Activated CD4-positive, CD25-positive, alpha-beta regulatory T cell (primary cell): ENCODE results near the gene SLC9A9.
"Not testable (repeated sequence)": the region's sequence is repeated elsewhere in the genome, so short reads cannot be mapped to it uniquely, and the experiment has no call there.

ENCODE experiments used
- DNase-seq, 4 experiments: peaks; one replicate each; lab custom pipeline; 2025; lab: John Stamatoyannopoulos, UW

Gene SLC9A9

DNA sequence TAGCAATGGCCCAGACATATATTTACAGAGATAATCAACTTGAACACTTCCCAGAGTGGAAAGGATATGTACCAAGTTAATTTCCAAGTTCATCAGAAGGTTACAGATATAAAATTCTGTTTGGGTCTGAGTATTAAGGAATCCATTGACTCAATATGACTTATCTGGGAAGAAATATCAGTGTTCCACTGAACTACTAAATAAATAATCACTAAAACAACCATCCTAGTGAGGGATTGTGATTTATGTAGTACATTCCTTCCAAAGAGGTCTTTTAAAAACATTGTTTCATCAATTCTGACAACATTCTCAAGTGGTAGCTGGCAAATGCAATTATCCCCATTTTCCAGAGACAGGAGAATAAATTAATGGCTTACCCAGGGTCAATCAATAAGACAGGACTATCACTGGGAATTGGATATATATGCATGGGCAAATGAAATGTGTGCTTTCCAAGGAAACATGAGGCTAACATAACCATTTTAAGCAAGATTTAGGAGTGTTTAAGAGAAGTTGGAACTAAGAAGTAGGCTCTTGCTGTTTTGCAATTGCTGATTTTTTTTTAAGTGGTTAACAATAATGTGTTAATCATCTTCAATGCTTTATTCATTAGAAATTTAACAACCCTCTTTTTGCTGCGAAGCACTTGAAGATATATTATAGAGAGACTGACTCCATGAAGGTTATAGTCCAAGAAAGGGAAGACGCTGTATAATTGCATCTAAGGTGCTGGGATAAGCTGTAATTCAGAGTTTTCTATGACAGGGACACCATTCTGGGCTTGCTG lies 37.9 kb downstream of the SLC9A9 start:
- DNase-seq = no peak

DNA sequence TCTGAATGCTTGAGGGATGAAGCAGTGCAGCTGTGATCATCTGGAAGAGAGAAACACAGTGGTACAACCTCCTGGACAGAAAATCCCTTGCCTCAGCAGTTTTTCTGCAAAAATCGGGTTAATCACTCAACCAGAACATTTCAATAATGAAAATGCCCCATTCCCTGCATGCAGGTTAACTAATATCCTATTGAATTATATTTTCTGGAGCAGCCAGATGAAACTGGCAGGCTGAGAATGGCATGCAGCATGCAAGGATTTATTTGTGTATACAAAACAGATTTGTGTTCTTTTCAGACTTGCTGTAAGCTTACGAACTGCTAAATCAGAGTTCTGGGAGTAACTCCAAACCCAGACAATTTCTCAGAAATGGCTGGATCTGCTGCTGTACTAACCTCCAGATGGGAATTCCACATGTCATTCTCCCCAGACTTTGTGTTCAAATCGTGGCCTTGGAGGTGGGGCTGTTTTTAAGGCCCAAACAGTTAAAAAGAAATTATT lies 39.1 kb downstream of the SLC9A9 start:
- DNase-seq = no peak

DNA sequence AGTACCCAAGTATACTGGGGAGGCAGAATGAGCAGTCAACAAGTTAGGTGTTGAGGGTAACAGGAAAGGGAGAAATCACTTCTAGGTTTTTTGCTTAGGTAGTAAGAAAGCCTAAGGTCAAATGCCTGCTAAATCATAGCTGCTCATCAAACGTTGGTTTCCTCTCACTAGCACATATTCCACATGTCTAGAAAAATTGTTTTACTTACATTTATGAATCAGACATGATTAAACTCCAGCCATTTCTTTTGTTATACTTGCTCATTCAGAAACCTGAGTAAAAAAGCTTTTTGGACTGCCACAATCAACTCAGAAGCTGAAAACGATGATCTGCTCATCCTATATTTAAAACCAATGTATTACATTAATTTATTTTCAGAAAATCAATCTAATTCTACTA lies 40.2 kb downstream of the SLC9A9 start:
- DNase-seq = no peak

DNA sequence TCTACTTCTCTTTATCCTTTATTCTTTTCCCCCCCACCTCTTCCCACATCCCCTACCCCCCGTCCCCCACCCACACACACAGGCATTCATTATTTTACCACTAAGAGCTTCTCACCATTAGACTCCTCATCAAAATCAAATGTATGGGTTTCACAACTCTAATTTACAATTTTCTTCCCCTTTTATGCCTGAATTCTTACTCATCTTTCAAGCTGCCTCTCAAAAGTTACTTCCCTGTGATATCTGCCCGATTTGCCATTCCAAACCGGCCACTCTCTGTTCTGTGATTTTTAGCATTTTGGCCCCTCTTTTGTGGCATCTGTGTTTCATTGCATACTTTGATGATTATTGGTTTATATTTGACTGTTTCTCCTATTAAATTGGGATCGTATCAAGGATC lies 42.2 kb downstream of the SLC9A9 start:
- no peak for DNase-seq

DNA sequence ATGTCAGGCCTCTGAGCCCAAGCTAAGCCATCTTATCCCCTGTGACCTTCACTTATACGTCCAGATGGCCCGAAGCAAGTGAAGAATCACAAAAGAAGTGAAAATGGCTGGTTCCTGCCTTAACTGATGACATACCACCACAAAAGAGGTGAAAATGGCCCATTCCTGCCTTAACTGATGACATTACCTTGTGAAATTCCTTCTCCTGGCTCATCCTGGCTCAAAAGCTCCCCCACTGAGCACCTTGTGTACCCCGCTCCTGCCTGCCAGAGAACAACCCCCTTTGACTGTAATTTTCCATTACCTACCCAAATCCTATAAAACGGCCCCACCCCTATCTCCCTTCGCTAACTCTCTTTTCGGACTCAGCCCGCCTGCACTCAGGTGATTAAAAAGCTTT lies 42.8 kb downstream of the SLC9A9 start:
- not testable (repeated sequence) for DNase-seq

DNA sequence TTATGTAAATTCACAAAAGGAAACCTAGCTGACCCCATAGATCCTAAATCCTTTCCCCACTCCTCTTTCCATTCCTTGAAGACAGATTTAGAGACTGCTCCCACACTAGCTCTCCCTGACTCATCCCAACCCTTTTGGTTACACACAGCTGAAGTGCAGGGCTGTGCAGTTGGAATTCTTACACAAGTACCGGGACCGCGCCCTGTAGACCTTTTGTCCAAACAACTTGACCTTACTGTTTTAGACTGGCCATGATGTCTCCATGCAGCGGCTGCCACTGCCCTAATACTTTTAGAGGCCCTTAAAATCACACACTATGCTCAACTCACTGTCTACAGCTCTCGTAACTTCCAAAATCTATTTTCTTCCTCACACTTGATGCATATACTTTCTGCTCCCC lies 47.2 kb downstream of the SLC9A9 start:
- not testable (repeated sequence) for DNase-seq

DNA sequence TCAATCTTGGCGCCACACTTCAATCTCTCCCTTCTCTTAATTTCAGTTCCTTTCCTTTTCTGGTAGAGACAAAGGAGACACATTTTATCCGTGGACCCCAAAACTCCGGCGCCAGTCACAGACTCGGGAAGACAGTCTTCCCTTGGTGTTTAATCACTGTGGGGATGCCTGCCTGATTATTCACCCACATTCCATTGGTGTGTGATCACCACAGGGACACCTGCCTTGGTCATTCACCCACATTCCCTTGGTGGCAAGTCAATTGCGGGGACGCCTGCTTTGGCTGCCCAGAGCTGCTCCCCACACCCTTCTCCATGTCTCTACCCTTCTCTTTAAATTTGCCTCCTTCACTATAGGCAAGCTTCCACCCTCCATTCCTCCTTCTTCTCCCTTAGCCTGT lies 50.1 kb downstream of the SLC9A9 start:
- DNase-seq = not testable (repeated sequence)

DNA sequence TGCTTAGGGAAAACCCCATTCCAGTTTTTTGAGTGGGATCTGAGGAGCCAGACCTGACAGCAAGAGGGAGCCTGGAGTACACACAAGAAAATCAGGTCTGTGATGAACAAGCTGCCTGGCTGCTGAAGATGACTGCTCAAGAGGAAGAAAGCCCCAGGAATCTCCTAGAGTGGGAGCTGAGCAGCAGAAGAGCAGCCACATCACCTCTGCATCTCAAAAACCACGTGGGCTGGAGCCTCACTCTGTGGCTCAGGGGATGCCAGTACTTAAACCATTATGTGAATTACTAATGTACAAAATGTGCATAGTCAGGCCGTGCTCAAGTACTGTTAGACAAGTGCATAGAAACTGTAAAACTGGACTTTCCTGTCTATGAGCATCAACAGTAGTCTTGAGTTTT lies 52.4 kb downstream of the SLC9A9 start:
- DNase-seq = no peak

DNA sequence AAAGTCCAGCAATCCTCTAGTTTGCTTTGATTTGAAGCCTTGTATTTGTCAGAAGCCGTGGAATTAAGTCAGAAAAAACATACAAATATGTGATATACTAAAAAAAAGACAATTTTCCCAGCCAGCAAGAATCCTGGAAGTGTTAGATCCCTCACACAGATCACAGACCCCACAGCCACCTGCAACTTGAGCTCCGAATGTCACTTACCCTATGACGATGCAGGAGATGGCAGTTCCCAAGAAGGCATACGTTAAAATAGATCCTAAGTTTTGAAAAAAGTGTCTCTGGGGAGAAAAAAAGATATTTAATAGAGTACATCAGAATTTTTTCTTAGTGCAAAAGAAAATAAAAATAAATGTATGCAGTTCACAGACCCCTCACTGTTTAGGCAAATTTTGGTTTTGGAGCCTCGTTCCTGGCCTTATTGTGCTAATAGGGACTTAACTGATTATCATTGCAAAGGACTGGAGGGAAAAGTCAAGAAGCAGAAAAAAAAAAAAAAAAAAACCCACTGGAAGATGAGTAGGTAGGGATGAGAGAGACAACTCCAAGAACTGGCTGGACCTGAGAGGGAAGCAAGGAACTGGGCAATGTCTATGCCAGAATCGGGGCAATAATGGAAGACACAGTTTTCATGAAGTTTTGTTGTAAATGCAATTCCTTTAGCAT lies 53.3 kb downstream of the SLC9A9 start:
- DNase-seq = no peak

DNA sequence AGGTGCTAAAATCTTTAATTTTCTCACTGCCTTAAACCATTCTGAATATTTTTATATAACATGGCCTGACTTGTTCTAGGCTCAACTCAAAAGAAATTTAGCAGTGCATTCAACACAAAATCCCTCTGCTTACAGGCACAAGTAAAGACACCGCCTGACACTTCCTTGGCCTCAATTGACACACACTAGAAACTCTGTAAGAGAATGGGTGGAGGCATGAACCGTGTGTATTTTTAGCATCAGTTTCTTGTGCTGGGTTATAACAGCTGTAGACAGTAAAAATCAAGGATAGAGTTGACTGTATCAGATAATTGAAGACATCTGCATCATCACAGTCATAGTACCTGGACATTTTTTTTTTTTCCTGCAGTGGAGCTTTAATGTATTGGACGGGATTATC lies 54.3 kb downstream of the SLC9A9 start:
- DNase-seq = no peak

DNA sequence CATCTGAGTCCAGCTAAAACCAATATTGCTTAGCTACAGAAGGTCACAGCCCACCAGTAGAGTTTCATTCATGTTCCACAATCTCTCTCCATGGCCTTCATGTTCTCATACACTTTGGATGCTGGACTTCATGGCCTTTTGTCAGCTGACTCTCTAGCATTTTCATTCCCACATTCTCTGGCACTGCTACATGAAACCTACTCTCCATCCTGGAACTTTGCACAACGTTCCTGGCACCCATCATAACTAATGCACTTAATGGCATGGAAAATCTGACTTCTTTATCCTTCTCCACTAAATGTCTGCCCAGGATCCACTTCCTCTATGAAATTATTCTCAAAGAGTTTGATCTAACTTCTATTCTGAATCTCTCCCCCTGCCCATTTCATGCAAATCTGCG lies 56.9 kb downstream of the SLC9A9 start:
- no peak for DNase-seq

DNA sequence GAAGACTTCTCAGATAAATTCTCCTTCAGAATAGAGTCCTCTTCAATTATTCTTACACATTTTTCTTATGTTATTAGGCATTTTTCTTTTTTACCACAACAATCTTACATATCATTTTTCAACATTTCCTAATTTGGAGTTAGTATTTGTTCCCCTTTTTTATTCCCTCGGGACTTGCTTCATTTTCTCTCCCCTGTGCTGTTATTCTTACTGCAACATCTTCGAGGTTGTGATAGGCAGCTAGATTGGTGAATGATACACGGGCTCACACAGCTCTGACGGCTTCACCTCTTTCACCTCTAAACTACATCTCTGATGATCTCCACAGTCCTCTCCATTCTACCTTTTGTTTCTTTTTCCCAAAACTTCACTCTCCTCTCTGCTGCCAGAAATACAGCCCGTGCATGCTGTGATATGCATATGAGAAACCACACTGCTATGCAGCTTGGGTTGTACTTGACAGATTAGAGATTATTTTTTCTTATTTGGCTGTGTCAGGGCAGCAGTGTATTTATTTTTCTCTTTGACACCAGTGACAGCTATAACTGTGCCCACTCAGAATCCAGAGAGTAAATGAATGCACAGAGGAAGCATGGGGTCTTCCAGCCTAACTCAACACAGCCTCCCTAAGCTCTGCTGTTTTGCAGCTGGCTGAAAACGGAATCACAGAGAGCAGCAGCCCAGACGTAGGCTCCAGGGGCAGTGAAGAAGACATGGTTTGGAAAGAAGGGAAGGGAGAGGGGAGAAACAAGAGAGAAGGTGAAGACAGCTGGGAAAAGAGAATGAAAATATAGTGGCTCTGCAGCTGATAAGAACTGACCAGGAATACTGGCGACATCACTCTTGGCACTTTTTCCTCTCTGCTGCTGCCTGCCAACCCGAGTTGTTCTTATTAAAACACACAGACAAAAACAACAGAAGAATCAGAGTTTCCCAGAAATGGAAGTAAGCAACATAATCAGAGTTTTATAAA lies 61.8 kb downstream of the SLC9A9 start:
- DNase-seq = no peak

DNA sequence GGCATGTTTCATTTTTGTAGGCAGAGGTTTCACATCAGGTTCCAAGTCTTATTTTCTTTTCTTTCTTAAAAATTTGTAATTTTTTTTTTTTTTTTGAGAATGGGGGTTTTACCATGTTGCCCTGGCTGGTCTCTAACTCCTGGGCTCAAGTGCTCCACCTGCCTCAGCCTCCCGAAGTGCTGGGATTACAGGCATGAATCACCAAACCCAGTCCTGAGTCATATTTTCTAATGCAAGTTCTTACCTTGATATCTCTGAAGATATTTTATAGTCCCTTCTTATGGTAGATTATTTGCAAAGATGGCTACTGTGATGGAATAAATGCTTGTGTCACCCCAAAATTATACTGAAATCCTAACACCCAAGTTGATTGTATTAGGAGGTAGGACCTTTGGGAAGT lies 63.8 kb downstream of the SLC9A9 start:
- DNase-seq = no peak

DNA sequence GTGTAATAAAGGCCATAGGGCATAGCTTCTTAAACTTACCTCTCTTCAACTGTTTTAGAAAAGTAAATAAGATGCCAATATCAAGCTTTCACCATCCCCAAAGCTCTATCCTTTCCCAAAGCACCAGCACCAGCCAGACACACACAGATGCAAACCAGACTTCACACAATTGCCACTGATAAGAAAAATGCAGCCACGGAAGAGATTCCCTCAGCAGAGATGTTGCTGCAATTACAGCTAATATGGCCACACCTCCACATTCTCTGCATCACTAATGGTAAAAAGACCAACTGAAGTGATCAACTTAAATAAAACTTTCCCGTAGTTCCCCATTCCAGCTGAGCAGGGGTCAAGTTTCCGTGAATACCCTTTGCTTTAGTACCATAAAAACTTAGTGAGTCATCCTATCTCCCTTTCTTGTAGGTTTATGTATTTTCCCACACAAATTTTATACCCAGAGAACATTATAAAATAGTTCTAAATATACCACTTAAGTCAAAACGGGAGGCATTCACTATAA lies 64.4 kb downstream of the SLC9A9 start:
- DNase-seq = no peak

DNA sequence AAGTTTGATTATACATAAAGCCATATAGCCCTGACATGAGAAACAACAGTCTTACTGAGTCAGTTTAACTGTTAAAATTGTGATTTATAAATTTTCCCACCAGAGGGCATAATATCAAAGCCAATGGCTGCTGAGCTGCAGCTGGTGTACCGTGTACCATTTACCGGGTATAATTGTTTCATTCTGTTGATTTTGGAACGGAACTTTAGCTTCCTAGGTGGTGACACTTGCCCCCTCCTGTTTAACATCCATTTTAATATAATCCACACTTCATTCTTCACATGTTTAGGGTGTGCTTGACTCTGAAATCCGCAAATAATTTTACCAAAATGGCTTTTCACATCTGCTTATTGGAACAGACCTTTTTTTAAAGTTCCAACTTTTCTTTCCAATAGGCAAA lies 72.8 kb downstream of the SLC9A9 start:
- DNase-seq = no peak

DNA sequence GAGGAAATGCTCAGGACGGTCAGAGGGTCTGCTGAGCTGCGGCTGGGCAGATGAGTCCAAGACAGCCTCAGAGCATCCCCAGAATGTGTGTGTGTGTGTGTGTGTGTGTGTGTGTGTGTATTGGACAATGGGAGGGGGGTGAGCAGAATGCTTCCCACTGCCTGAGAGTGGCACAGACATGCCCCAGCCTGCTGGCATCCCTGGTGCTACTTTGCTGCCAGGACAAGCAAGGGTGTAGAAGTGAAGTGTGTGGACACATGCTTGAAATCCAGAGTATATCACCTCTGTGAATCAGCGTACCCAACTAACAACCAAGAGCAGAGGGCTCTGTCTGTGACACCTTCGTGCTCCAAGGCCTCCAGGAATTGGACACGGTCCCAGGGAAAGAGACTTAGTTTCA lies 76.3 kb downstream of the SLC9A9 start:
- DNase-seq = no peak

DNA sequence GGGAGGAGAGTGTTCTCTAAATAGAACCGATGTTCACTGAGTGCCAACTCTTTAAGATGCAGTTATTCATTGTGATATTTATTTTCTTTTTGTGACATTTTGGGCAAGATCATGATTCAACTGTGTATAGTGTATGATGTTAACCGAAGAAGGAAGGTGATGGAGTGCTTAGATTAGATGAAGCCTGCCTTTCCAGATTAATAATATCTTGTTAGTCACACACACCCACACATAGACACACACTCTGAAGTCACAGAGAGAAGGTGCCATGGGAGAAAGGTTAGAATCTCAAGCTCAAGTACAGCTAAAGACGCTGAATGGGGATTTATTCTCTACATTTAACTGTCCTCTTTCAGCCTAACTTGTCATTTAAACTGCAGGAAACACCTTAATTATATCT lies 77.0 kb downstream of the SLC9A9 start:
- DNase-seq = no peak

DNA sequence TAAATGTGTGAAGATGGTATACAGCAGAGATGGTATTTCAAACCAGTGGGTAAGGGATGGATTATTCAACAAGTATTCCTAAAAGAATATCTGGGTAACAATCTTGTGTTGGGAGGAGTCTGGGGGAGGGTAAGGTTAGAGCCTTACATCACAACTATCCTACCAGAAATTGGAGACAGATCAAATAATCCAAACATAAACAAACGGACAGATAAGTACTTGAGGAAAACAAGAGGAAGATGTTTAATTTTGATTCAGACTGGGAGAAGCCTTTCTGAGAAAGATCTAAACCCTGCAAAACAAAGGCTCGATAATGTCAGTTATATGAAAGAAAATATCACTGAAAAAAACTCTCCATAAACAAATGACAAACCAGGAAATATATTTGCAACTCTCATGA lies 77.9 kb downstream of the SLC9A9 start:
- no peak for DNase-seq

DNA sequence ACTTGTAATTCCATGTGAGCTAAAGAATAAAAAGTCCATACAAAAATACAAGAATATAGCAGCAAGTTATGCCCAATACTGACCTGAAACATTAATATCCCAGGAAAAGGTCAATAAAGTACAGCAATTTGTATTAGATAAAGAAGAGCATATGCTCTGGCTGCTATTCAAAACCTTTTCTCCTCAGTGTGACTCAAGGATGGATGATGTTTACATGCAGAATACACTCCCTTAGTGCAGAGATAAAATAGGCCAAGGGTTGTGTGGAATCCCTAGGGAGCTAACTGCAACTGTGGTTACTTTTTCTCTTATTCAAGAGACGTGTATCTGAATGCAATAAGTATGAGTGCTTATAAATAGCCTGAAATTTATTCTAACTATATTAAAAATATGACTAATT lies 78.7 kb downstream of the SLC9A9 start:
- DNase-seq = no peak

DNA sequence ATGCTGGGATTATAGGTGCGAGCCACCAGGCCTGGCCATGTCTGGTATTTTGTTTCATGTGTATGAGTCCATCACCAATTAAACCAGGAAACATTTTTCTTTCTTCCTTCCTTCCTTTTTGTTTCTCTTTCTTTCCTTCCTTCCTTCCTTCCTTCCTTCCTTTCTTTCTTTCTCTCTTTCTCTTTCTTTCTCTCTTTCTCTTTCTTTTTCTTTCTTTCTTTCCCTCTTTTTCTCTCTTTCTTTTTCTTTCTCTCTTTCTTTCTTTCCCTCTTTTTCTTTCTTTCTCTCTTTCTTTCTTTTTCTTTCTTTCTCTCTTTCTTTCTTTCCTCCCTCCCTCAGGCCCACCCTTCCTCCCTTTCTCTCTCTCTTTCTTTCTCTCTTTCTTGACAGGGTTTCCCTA lies 83.4 kb downstream of the SLC9A9 start:
- no peak for DNase-seq

DNA sequence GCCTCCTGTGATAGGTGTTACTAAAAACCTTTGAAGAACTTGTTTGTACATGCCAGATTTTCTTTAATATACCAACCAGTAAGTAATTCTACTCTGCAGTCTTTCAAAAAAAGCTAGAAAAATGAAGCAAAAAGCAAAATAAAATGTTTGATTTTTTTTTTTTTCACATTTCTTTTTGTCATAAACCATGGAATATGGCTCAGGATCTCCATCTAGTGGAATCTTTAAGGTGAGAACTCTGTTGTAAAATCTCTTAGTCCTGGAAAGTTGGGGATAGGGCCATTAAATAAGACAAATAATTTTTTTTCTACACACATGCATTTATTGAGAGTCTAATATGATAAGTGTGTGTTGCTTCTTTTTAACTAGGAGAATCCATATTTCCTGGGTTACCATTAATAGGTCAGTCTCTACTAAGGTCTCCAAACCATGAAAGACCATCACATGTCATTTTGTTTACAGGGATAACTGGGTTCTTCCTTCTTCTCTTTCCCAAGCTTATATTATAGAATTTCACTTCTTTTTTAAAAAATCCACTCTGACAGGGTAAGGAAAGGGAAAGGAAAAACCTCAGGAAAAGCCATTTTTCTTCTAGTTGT lies 84.6 kb downstream of the SLC9A9 start:
- DNase-seq = no peak

DNA sequence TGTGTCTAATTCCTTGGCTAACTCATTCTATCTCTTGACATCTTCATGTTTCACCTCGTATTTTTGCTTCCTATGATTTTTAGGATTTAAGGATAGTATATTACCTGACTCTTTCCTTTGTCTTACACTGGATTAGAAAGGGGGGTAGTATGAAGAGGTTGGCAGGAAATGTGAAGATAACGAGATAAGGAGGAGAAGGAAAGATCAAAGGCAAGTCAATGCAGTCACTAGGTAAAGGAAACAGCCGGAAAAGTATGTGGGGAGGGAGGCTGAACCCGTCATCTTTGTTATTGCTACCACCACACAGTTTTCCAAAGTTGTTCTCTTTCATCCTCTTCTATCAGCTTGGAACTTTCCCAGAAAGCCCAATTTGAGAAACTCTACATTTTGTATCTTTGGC lies 90.6 kb downstream of the SLC9A9 start:
- DNase-seq = no peak
